Glutamatergic neuron (in vitro differentiated cells): ENCODE measurements around the gene RBM44. TPM values are rescaled to one million over a fixed set of nuclear protein-coding genes. Genes with fewer than 3 reads are reported as not detected.

Experiments used
- DNase-seq: peaks from one replicate; pipeline ENCODE4 v3.0.0; 2022
- H3K27ac Mint-ChIP-seq: one replicate; pipeline ENCODE4 v1.8.0; 2020; ENCODE audit warnings: mild to moderate bottlenecking, mixed read lengths, inconsistent platforms; ENCODE audit not compliant: unreplicated experiment
- H3K27me3 Mint-ChIP-seq: one replicate; pipeline ENCODE4 v1.8.0; 2020; ENCODE audit warnings: mild to moderate bottlenecking, moderate library complexity, mixed read lengths, inconsistent platforms; ENCODE audit not compliant: unreplicated experiment
- H3K36me3 Mint-ChIP-seq: one replicate; pipeline ENCODE4 v1.8.0; 2020; ENCODE audit warnings: mild to moderate bottlenecking, mixed read lengths, inconsistent platforms; ENCODE audit not compliant: unreplicated experiment
- H3K4me1 Mint-ChIP-seq: one replicate; pipeline ENCODE4 v1.8.0; 2020; ENCODE audit warnings: mild to moderate bottlenecking, low read depth, mixed read lengths, inconsistent platforms; ENCODE audit not compliant: unreplicated experiment
- H3K4me3 Mint-ChIP-seq: one replicate; pipeline ENCODE4 v1.8.0; 2020; ENCODE audit warnings: mild to moderate bottlenecking, mixed read lengths, inconsistent platforms; ENCODE audit not compliant: unreplicated experiment
- H3K9me3 Mint-ChIP-seq: one replicate; pipeline ENCODE4 v1.8.0; 2020; ENCODE audit warnings: mild to moderate bottlenecking, moderate library complexity, mixed read lengths, inconsistent platforms; ENCODE audit not compliant: unreplicated experiment
- CTCF ChIP-seq: fragments of 200-600 bp; sonication (generic); IDR thresholded peaks from one replicate; pipeline ENCODE4 v1.5.0; 2021; ENCODE audit not compliant: partially characterized antibody, unreplicated experiment
- total RNA-seq: library from RNA; stranded (reverse); fragmentation: NEBNext Ultra II Directional; extraction: Animal tissue kit (Norgen Biotek cat#: 25700); gene quantifications from one replicate; pipeline ENCODE4 v1.2.1, GENCODE V29; 2021; ENCODE audit not compliant: unreplicated experiment

RBM44 gene
- total RNA-seq, 1 donor from 2014 or later, result 1.3 TPM

GRCh38 chr2:237882510-237883481, 84.2 kb downstream of the RBM44 start:
- DNase-seq, result no peak
- Mint-ChIP-seq H3K4me1 (peaks cover 11% of the 10 kb centered on the region), H3K9me3 (peaks cover 15% of the 10 kb centered on the region), H3K4me3 (no peak overlapping the region), H3K27ac (no peak overlapping the region), H3K36me3 (peaks cover 9% of the 10 kb centered on the region), H3K27me3 (peaks cover 4% of the 10 kb centered on the region)
- TF ChIP-seq CTCF, result no peak

GRCh38 chr2:237883951-237884446, 85.4 kb downstream of the RBM44 start:
- H3K4me3 Mint-ChIP-seq, result peak overlapping the region; percentile 38
- TF ChIP-seq CTCF, result no peak
- H3K36me3 Mint-ChIP-seq, result peaks cover 9% of the 10 kb centered on the region
- no peak for DNase-seq
- peaks cover 14% of the 10 kb centered on the region for H3K9me3 Mint-ChIP-seq
- H3K27me3 Mint-ChIP-seq, result peaks cover 4% of the 10 kb centered on the region
- peaks cover 11% of the 10 kb centered on the region for H3K4me1 Mint-ChIP-seq
- H3K27ac Mint-ChIP-seq, result peak overlapping the region; percentile 77

GRCh38 chr2:237884681-237885080, 86.1 kb downstream of the RBM44 start:
- Mint-ChIP-seq H3K27me3 (peaks cover 4% of the 10 kb centered on the region), H3K4me1 (peaks cover 9% of the 10 kb centered on the region), H3K9me3 (peaks cover 12% of the 10 kb centered on the region), H3K4me3 (no peak overlapping the region), H3K36me3 (peaks cover 9% of the 10 kb centered on the region), H3K27ac (no peak overlapping the region)
- DNase-seq, result no peak
- TF ChIP-seq CTCF, result no peak

- no peak overlapping the region for H3K4me3 Mint-ChIP-seq
- peaks cover 9% of the 10 kb centered on the region for H3K4me1 Mint-ChIP-seq
- H3K27ac Mint-ChIP-seq, result no peak overlapping the region
- peaks cover 4% of the 10 kb centered on the region for H3K27me3 Mint-ChIP-seq
- TF ChIP-seq CTCF, result no peak
- H3K9me3 Mint-ChIP-seq, result peaks cover 12% of the 10 kb centered on the region
- no peak for DNase-seq
- peaks cover 9% of the 10 kb centered on the region for H3K36me3 Mint-ChIP-seq
These were observed 86.7 kb downstream of the RBM44 start for GRCh38 chr2:237885111-237885930.
